GDM1 (cell line): ENCODE results near the gene EHD4.
A peak's percentile ranks its signal among the peaks of the same experiment; 100 is the strongest.

Experiments
- DNase-seq: peaks from one replicate; lab custom pipeline; 2025; lab: John Stamatoyannopoulos, UW

The EHD4 gene

DNA sequence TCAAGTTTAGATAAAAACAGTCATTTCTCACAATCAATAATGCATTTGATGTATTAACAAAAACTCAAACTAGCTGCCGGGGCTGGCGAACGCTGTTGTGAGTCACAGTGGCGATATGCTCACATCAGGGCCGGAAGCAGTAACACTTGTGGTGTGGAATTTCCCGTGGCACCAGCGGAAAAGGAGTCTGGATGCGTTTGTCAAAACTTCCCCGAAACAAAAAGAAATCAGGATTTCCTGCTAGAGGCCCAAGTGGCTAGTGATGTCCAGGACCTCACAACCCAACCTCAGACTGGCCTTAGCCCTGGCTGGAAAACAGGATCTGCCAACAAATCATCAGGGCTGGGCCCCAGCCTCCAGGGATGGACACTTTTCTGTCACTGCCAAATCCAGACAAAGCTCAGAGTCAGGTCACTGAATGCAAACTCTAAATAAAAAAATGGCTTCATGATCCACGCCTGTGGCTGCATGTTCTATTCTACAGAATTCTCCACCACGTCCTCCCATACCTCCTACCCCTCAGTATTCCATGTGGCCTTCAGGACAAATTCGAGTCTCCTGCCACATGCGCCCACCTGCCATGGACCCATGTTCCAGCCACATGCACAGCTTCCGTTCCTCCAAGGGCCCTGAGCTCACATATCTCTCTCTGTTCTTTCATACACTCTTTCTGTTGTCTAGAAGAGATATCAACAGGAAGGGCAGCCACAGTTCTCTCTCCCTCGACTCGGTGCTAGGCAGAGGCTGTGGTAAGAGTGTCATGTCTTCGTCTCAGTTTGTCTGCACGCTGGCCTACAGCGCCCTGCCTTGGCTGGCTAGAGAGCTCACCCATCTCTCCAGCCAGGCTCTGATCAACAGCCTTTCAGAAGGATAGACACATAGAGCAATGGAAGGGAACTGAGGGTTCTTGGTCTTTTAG, 35.4 kb downstream of the EHD4 start:
- DNase-seq, result peak; percentile 53

DNA sequence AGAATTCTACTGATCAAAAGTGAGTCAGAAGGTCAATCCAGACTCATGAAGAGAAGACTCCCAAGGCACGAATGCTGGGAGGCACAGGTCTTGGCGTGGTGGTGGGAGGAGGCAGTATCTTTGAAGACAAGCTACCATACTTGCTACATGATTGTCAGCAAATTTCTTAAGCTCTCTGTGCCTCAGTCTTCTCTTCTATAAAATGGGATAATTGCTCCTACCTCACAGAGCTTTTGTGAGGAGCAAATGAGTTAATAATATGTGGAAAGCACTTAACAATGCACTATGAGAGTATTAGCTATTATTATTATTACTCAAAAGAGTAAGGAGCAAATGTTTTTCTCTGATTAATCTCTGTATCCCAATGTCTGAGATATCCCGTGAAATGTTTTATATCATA, 36.2 kb downstream of the EHD4 start:
- DNase-seq, result no peak

DNA sequence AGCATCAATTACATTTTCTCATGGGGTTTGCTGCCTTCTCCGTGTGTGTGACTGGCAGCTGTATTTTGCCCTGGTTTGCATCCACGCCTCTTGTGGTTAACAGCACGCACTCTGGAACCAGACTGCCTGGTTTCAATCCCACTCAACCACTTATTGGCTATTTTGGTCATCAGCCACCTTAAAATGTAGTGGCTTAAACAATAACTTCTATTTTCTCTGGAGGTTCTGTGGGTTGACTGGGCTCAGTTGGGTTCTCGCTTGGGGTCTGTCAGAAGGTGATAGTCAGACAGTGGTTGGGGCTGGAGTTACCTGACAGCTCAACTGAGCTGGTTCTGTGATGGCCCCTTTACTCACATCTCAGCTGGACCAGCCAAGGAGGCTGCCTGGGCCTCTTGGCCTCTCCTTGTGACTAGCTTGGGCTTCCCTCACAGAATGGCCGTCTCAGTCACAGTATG, 36.8 kb downstream of the EHD4 start:
- DNase-seq, result no peak

GRCh38 chr15:41934843-41935242, 37.5 kb downstream of the EHD4 start:
- no peak for DNase-seq

GRCh38 chr15:41933771-41934170, 38.6 kb downstream of the EHD4 start:
- DNase-seq, result no peak

- DNase-seq, result no peak
Observed at GRCh38 chr15:41933326-41933725, 39.0 kb downstream of the EHD4 start.

- DNase-seq, result no peak
Observed at GRCh38 chr15:41932511-41933289, 39.7 kb downstream of the EHD4 start.

DNA sequence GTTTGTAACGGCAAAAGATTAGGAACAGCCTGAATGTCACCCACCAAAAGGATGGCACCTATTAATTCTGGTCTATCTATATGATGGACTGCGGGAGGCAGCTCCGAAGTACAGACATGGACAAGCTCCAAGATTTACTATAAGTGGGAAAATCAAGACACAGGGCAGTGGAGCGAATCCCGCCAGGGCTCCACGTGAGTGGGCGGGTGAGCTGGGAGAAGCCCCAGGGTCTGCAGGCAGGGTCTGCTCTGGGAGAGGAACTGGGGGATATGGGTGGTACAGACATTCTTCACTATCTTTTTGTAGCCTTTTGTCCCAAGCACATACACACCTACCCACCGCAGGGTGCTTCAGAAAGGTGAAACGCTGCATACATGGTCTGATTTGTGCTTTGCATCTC, 40.3 kb downstream of the EHD4 start:
- no peak for DNase-seq

- DNase-seq, result no peak
Observed at GRCh38 chr15:41930867-41931222, 41.5 kb downstream of the EHD4 start.

DNA sequence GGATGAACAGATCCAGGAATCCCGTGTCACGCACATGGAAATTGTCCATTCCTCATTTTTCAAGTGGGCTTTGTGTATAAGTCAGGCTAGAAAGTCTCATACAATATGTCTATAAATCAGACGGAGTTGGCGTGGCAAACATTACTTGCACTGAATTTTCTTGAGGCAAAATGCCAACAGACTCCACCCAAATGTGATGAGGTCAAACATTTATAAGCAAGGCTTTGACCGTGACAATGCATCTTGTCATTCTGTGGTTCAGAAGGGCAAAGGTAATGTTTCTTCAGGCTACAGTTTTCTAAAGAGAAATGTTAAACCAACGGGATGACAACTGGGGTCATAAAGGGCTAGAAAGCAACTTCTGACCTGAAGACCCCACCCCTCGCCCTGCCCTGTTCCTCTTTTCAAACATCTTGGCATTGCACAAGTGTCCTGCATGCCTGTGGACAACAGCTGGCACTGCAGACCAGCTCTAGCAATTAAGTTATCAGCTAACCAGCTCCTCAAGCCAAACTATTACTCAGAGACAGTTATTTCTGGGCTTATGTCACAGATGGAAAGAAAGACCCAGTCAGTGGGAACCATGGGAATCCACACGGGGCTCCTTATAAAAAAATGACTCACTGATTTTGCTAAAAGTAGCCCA, 42.0 kb downstream of the EHD4 start:
- no peak for DNase-seq

- no peak for DNase-seq
Observed at GRCh38 chr15:41928637-41929620, 43.4 kb downstream of the EHD4 start.

DNA sequence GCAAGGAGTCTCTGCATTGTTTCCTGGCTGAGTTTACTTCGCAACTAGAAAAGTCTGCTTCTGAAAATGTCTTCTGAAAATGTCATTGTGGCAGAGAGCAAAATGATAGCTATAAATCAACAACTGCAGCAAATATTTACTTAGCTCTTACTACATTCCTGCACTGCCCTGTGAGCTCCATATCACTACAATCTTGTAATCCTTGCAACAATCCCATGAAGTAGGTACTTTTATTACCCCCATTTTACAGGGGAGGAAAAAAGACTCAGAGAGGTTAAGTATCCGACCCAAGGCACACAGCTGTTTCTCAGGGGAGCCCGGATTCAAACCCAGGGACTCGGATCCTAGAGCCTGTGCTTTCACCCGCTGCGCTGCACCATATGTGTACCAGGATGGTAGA, 44.3 kb downstream of the EHD4 start:
- no peak for DNase-seq

- DNase-seq, result no peak
Observed at GRCh38 chr15:41927536-41927935, 44.8 kb downstream of the EHD4 start.

- no peak for DNase-seq
Observed at GRCh38 chr15:41926185-41927056, 45.9 kb downstream of the EHD4 start.

GRCh38 chr15:41925086-41925608, 47.2 kb downstream of the EHD4 start:
- DNase-seq, result no peak

DNA sequence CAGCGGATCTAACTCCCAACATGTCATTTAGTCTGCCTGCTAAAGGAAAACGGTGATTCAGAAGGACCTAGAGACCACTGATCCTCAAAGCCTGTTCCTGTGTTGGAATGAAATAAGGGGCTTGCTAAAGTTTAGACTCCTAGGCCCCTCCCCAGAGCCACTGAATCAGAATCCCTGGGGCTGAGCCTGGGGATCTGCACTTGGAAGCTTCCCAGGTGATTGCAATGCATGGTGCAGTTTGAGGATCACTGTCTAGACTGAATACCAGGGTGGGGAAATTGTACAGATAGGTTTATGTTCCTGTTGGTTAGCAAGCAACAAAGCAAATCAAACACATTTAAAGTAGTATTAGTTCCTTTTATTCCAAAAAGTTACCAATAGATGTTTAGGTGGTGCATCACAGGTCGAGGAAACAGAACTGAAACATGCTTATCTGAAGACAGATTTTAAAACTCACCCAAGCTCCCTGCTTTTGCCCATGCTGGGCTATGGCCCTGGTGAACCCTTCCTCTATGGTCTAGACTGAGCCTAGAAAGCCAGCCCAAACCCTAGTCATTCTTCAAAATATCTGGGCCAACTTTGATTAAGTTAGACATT, 48.9 kb downstream of the EHD4 start:
- DNase-seq, result no peak

GRCh38 chr15:41922353-41922752, 50.0 kb downstream of the EHD4 start:
- no peak for DNase-seq

DNA sequence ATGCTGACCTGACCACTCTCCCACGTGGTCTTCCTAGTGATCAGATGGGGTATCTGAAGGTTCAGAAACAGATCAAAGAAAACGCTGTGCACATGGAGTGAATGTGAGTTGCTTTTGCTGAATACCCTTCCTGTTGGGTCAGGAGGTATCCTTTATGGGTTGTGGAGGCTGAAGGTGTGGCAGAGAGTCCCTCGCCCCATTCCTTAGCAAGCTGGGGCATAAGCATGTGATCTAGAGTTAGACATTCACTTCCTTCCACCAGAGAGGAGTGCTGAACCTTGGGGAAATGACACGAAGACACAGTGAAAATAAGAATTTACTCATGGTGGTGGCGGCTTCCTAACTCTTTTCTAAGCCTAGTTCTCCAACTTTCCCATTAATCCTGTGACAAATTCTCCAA, 50.7 kb downstream of the EHD4 start:
- no peak for DNase-seq

DNA sequence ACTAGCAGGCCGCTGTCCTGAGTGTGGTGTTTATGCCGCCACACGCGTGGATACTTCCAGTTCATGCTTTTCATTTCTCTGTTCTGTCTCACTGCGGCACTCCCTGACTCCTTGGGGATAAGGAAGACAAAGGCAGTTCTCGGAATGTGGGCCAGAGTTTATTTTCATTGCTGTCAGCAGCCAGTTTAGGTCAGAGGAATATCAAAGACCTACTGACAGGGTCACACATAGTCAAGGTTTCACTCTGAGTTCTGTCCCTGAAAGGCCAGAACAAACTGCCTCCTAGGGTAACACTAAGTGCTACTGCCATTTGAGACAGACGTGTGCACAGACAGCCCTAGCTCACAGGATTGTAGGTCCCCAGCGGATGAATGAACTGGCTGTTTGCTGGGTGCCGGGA, 51.2 kb downstream of the EHD4 start:
- no peak for DNase-seq
